Adrenal gland (tissue), 12 donors: Measurements from ENCODE around the gene HEXB. TPM values are rescaled to one million over a fixed set of nuclear protein-coding genes. Genes with fewer than 3 reads are reported as not detected.
"Not testable (repeated sequence)": the region's sequence is repeated elsewhere in the genome, so short reads cannot be mapped to it uniquely, and the experiment has no call there.

Experiments
- DNase-seq, 7 donors: peaks; one replicate each; pipeline ENCODE4 v3.0.0-alpha.2; 2019 to 2020
- H3K27ac ChIP-seq, 5 donors: fragments of 200-600 bp; sonication (generic) in 4 of 5; 1 replicate in 3 of 5; 2 replicates in 2 of 5; pipeline versions ENCODE4 v1.5.1 to v1.8.0; 2016 to 2020; ENCODE audit warnings: mild to moderate bottlenecking in 1 of 5
- H3K27me3 ChIP-seq: fragments of 200-600 bp; 2 replicates; pipeline ENCODE4 v1.8.0; 2021
- H3K36me3 ChIP-seq, 2 donors: fragments of 200-600 bp; replicated peaks in 1 of 2; 1 replicate in 1 of 2; 2 replicates in 1 of 2; pipeline versions ENCODE4 v1.5.1 to v1.8.0; 2018 to 2022
- H3K4me1 ChIP-seq, 2 donors: fragments of 200-600 bp; replicated peaks in 1 of 2; 1 replicate in 1 of 2; 2 replicates in 1 of 2; pipeline versions ENCODE4 v1.5.1 to v1.8.0; 2018 to 2021
- H3K4me3 ChIP-seq, 4 donors: fragments of 200-600 bp; sonication (generic) in 3 of 4; one replicate each; pipeline ENCODE4 v1.5.1; 2016 to 2018
- H3K9me3 ChIP-seq, 3 donors: fragments of 200-600 bp; sonication (generic) in 1 of 3; replicated peaks in 1 of 3; 1 replicate in 2 of 3; 2 replicates in 1 of 3; pipeline versions ENCODE4 v1.5.1 to v1.8.0; 2016 to 2021
- POLR2A ChIP-seq, 2 donors: fragments of 450-650 bp; IDR thresholded peaks; one replicate each; pipeline ENCODE4 v1.6.1; 2017; ENCODE audit warnings: antibody characterized with exemption in 2 of 2, mild to moderate bottlenecking in 2 of 2, moderate library complexity in 1 of 2
- WGBS, 4 donors: extraction: QIAGEN DNeasy Blood & Tissue Kit in 2 of 4; methylation state at CpG; one replicate each; pipeline versions ENCODE4 v1.1.5 to v1.1.7; 2013 to 2017; 5-methylcytosine and 5-hydroxymethylcytosine counted together
- intact Hi-C, 2 donors: fragments of 100-400 bp; cut with DNase I; formaldehyde crosslinking; loops; one replicate each; pipeline versions ENCODE4 v1.14.1 to v1.15.0; 2022 to 2023
- polyA plus RNA-seq, 3 donors: library from polyadenylated mRNA; stranded (reverse); fragments of 200-250 nt in 2 of 3; fragments of 350-450 nt in 1 of 3; fragmentation: Illumina TruSeq in 1 of 3; extraction: RNeasy Lipid Tissue Mini Kit (QIAGEN cat#74804) in 1 of 3; gene quantifications; one replicate each; pipeline ENCODE4 v1.2.3, GENCODE V29; 2013 to 2014
- total RNA-seq, 9 donors: library from RNA; depleted of rRNA in 4 of 9; stranded (reverse); fragments of >200 nt in 4 of 9; fragments of 120-200 nt in 1 of 9; fragmentation: NEBNext Ultra II Directional in 1 of 9; extraction: Animal tissue kit (Norgen Biotek cat#: 25700) in 1 of 9; gene quantifications; one replicate each; pipeline versions ENCODE4 v1.1.0 to v1.2.4, GENCODE V29; 2013 to 2023
- TF ChIP-seq, protein P1 (sequence below), 6 experiments: fragments of 450-650 bp in 4 of 6; fragments of 200-600 bp in 2 of 6; sonication (generic) in 1 of 6; IDR thresholded peaks; 1 replicate in 5 of 6; 2 replicates in 1 of 6; pipeline versions ENCODE4 v1.5.1 to v1.8.0; 2016 to 2021; ENCODE audit warnings: antibody characterized with exemption in 6 of 6, mild to moderate bottlenecking in 2 of 6, moderate library complexity in 1 of 6
- donor health status: healthy with polysubstance abuse.
- donor health status: Bipolar disorder and iron deficiency.
- donor health status: DM: yes; HTN: yes; CAD: no.
- donor health status: DM: no; HTN: no; CAD: no.
- donor health status: DM: no; HTN: no; CAD: no.
- donor health status: DM: yes; HTN: yes; CAD: no.

HEXB gene
- total and polyA plus RNA-seq, 12 donors = 92.0 to 216 (median 128) TPM

DNA sequence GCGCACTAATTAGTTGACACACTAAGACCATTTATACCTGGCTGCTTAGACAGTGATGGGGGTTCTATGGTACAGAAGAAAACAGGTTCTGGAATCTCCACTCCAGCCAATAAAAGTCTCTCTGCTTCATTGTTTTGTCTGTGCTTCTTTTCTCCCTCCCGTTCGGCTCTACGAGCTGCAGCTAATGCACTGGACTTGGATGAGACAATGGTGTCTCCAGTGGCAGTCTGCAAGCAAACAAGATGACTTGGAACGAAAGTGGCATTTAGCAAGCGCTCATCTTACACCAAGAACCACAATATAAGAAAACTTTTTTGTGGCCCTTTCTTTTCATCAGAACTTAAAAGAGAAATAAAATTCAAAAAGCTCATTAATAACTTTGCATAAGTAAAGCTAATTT lies 51.7 kb downstream of the HEXB start:
- no peaks in the 10 kb centered on the region for H3K9me3 ChIP-seq
- no peak overlapping the region for H3K4me3 ChIP-seq
- H3K27ac ChIP-seq = no peak overlapping the region
- H3K27me3 ChIP-seq = no peaks in the 10 kb centered on the region
- intact Hi-C loops = no loop called here
- 93 to 97% (median 95%) methylated on average over 6 of the region's 6 CpGs for WGBS, 4 donors
- peaks cover 0 to 50% of the 10 kb centered on the region in 2 donors for H3K36me3 ChIP-seq
- H3K4me1 ChIP-seq = no peaks in the 10 kb centered on the region
- TF ChIP-seq, protein P1, sequence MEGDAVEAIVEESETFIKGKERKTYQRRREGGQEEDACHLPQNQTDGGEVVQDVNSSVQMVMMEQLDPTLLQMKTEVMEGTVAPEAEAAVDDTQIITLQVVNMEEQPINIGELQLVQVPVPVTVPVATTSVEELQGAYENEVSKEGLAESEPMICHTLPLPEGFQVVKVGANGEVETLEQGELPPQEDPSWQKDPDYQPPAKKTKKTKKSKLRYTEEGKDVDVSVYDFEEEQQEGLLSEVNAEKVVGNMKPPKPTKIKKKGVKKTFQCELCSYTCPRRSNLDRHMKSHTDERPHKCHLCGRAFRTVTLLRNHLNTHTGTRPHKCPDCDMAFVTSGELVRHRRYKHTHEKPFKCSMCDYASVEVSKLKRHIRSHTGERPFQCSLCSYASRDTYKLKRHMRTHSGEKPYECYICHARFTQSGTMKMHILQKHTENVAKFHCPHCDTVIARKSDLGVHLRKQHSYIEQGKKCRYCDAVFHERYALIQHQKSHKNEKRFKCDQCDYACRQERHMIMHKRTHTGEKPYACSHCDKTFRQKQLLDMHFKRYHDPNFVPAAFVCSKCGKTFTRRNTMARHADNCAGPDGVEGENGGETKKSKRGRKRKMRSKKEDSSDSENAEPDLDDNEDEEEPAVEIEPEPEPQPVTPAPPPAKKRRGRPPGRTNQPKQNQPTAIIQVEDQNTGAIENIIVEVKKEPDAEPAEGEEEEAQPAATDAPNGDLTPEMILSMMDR (IDR thresholded peaks at IDR 0.05) = no peak
- no peak for TF ChIP-seq POLR2A (IDR thresholded peaks at IDR 0.05)
- DNase-seq = no peak

DNA sequence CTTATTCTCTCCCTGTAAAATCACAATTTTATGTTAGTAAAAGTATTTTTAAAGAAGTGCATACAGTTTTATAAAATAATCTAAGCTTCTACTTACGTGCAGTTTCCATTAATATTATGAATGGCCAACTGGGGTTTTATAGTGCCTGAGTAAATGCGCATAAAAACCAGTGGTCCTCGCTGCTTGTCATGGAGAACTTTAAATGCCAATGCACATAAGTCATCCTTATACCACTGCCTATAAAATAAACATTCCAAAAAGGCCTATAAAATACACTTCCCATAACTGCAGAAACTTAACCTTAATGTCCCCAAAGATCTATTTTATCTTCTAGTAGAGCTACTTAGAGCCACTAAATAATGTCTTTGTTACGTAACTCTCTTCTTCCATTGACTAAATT lies 53.4 kb downstream of the HEXB start:
- no peaks in the 10 kb centered on the region for H3K27me3 ChIP-seq
- no peak overlapping the region for H3K4me3 ChIP-seq
- no peak overlapping the region for H3K27ac ChIP-seq
- DNase-seq = no peak
- TF ChIP-seq POLR2A (IDR thresholded peaks at IDR 0.05) = no peak
- TF ChIP-seq, protein P1 (IDR thresholded peaks at IDR 0.05) = no peak
- peaks cover 0 to 52% of the 10 kb centered on the region in 2 donors for H3K36me3 ChIP-seq
- WGBS, 4 donors = 96 to 98% (median 97%) methylated on average over 4 of the region's 4 CpGs
- intact Hi-C loops = no loop called here
- H3K4me1 ChIP-seq = no peaks in the 10 kb centered on the region
- H3K9me3 ChIP-seq = no peaks in the 10 kb centered on the region

DNA sequence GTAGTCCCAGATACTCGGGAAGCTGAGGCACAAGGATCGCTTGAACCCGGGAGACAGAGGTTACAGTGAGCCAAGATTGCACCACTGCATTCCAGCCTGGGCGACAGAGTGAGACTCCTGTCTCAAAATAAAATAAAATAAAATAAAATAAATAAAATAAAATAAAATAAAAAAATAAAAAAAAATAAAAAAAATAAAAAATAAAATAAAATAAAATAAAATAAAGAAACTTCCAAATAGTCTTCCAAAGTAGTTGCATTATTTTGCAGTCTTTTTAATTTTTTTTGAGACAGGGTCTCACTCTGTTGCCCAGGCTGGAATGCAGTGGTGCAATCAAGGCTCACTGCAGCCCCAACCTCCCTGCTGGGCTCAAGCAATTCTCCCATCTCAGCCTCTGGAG lies 63.7 kb downstream of the HEXB start:
- H3K9me3 ChIP-seq, H3K4me3 ChIP-seq, DNase-seq, intact Hi-C loops, H3K27me3 ChIP-seq, H3K27ac ChIP-seq, H3K4me1 ChIP-seq: not testable (repeated sequence)
- WGBS, 4 donors = 97 to 100% (median 98%) methylated on average over 4 of the region's 4 CpGs
- H3K36me3 ChIP-seq = peaks cover 0 to 24% of the 10 kb centered on the region in 2 donors

DNA sequence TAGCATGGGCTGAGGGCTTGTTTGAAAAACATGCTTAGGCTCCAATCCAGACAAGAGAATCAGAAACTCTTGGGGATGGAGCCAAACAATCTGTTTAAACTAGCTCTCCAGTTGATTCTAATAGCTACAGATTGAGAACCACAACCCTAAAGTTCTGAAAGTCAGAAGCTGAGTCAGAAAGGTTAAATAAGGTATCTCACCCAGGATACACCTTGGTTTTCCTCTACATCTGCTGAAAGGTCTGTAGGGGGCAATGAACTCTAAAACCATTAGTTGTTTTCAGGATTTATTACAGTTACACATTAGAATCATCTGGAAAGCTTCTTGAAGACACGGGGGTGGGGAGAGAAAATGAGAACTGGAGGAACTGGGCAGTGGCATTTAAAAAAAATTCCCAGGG lies 76.2 kb downstream of the HEXB start:
- Histone ChIP-seq H3K4me3 (no peak overlapping the region), H3K4me1 (peaks cover 7 to 10% of the 10 kb centered on the region in 2 donors), H3K27ac (no peak overlapping the region), H3K36me3 (peaks cover 0 to 23% of the 10 kb centered on the region in 2 donors), H3K27me3 (no peaks in the 10 kb centered on the region), H3K9me3 (no peaks in the 10 kb centered on the region)
- intact Hi-C loops = loop anchor here (10.0 kb wide), 2 partner anchors 86 to 154 kb away; no protein-coding TSS in a partner anchor
- no peak for DNase-seq
- 86 to 96% (median 87%) methylated on average over 1 of the region's 1 CpG for WGBS, 4 donors
- TF ChIP-seq, protein P1 (IDR thresholded peaks at IDR 0.05) = no peak
- no peak for TF ChIP-seq POLR2A (IDR thresholded peaks at IDR 0.05)

DNA sequence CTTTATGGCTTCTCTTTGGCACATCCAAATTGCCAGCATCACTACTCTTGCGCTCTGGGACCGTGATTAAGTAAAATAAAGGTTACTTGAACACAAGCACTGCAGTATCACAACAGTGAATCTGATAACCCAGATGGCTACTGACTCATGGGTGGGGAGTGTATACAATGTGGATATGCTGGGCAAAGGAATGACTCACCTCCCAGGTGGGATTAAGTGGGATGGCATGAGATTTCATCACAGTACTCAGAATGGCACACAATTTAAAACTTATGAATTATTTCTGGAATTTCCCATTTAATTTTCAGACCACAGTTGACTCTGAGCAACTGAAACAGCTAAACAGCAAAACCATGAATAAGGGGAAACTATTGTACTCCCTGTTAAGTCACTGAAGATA lies 77.6 kb downstream of the HEXB start:
- Histone ChIP-seq H3K9me3 (no peaks in the 10 kb centered on the region), H3K4me3 (no peak overlapping the region), H3K27ac (no peak overlapping the region), H3K36me3 (peaks cover 0 to 11% of the 10 kb centered on the region in 2 donors), H3K27me3 (no peaks in the 10 kb centered on the region), H3K4me1 (peaks cover 9 to 13% of the 10 kb centered on the region in 2 donors)
- intact Hi-C loops = loop anchor here (10.0 kb wide), 2 partner anchors 88 to 152 kb away; no protein-coding TSS in a partner anchor
- DNase-seq = no peak
- no peak for TF ChIP-seq POLR2A (IDR thresholded peaks at IDR 0.05)
- TF ChIP-seq, protein P1 (IDR thresholded peaks at IDR 0.05) = no peak
- WGBS, 4 donors = 88 to 98% (median 97%) methylated on average over 2 of the region's 2 CpGs
